HG02678 (cell line): ENCODE data around the gene PPM1L.
"Not testable (repeated sequence)": the region's sequence is repeated elsewhere in the genome, so short reads cannot be mapped to it uniquely, and the experiment has no call there.

Source experiments
- ATAC-seq: cut with Tn5 transposase; IDR thresholded peaks from one replicate; pipeline ENCODE4 v1.9.1; 2021; ENCODE audit warnings: mild to moderate bottlenecking, moderate library complexity; ENCODE audit not compliant: unreplicated experiment

PPM1L gene

GRCh38 chr3:160973067-160973809, 217.2 kb downstream of the PPM1L start:
- no peak for ATAC-seq

DNA sequence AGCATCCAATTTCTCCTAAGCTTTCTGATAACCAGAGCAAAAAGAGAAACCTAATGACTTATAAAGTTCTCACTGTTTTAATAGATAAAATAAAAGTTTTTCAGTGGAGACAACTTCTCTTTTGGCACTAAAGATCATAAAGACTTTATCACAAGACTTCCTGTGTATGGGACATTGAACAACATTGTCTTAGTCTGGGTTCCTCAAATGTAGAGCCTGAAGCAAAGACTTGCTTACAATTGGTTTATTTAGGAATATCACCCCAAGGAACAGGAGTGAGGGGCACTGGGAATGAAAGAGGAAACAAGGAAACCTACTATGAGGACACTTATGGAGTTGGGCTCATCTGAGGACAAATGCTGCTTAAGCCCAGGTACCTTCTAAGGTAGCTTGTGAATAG, 221.7 kb downstream of the PPM1L start:
- ATAC-seq: no peak

- ATAC-seq: peak; percentile 72
Measured at GRCh38 chr3:160980740-160981139, 224.7 kb downstream of the PPM1L start.

GRCh38 chr3:160981217-160981938, 225.3 kb downstream of the PPM1L start:
- peak; percentile 89 for ATAC-seq

DNA sequence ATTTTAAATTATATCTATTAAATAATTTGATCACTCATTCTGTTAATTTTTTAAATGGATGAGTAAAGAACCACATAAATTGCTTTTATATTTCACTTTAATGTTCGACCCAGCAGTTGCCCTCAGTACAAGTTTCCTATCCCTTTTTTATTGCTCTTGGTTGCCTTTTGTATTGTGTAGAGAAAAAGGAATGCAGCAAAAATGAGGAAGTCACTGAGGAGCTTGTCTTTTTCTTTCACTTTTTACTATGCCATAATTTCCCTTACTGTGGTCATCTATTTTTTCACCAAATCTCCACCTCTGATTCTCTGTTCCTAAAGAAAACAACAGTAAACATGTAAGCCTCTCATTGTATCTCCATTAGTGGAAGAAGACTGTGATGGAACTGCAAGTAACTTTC, 226.5 kb downstream of the PPM1L start:
- no peak for ATAC-seq

DNA sequence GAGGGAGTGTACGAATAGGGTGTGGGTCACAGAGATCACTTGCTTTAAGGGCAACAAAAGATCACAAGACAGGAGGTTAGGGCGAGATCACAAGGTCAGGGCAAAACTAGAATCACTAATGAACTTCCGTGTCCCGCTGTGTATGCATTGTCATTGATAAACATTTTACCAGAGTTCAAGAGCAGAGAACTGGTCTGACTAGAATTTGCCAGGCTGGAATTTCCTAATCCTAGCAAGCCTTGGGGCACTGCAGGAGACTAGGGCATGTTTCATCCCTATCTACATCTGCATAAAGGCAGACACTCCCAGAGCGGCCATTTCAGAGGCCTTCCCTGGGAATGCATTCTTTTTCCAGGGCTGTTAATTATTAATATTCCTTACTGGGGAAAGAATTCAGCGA, 227.9 kb downstream of the PPM1L start:
- ATAC-seq: not testable (repeated sequence)

DNA sequence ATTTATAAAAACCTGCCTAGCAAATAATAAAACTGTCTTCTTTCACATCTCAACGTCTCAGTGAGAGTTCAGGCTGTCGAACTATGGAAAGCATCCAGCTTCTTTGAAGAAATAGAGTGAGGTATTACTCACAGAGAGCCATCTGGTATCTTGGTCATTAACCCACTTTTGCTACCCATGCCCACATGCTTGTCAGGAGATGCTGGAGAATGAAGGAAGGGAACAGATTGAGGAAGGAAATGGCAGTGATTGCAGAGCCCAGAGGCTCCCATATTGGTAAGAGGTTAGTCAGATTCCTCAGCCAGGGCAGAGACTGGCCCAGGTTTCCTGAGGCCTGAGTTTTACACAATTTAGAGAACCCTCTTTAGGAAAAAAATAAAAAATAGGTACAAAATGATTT, 230.0 kb downstream of the PPM1L start:
- no peak for ATAC-seq

- no peak for ATAC-seq
Measured at GRCh38 chr3:160987982-160988964, 232.2 kb downstream of the PPM1L start.

DNA sequence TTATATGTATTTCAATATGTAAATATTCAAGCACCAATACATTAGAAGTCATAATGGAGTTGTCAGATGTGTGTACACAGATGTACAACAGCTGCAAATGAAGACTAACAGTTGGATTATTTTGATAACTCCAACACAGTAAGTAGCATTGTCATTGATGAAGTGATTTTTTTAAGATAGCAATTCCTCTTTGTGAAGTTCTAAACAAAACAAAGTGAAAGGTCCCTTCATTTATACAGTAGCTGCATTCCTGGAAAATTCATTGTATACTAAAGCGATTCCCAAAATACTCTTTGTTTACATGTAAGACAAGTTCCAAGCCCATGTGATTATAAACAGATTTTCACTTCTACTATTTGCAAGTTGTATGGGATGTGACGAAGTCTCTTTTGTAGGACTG, 234.4 kb downstream of the PPM1L start:
- ATAC-seq: no peak

GRCh38 chr3:160992712-160993111, 236.7 kb downstream of the PPM1L start:
- ATAC-seq: no peak

- no peak for ATAC-seq
Measured at GRCh38 chr3:160996811-160997210, 240.8 kb downstream of the PPM1L start.

DNA sequence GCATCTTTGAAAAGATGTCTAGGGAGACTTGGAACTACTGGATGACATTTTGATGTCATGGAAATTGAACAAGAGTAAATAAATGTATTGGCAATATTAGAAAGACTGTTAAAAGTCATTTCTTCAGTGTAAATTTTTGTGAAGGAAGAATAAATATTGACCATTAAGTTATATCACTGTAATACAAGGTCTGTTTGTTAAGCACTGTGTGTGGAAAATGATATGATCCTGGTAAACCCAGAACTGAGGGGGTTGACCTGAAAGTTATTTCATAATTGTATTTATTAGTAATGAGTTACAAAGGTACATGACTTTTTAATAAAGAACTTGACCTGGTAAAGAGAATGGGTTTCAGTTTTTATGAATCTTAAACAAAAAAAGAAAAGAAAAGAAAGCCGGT, 242.6 kb downstream of the PPM1L start:
- ATAC-seq: no peak

- ATAC-seq: no peak
Measured at GRCh38 chr3:160999274-160999673, 243.2 kb downstream of the PPM1L start.

GRCh38 chr3:161008086-161008485, 252.1 kb downstream of the PPM1L start:
- no peak for ATAC-seq

DNA sequence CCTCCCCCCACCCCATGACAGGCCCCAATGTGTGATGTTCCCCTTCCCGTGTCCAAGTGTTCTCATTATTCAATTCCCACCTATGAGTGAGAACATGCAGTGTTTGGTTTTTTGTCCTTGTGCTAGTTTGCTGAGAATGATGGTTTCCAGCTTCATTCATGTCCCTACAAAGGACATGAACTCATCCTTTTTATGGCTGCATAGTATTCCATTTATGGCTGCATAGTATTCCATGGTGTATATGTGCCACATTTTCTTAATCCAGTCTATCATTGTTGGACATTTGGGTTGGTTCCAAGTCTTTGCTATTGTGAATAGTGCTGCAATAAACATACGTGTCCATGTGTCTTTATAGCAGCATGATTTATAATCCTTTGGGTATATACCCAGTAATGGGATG, 254.1 kb downstream of the PPM1L start:
- not testable (repeated sequence) for ATAC-seq

DNA sequence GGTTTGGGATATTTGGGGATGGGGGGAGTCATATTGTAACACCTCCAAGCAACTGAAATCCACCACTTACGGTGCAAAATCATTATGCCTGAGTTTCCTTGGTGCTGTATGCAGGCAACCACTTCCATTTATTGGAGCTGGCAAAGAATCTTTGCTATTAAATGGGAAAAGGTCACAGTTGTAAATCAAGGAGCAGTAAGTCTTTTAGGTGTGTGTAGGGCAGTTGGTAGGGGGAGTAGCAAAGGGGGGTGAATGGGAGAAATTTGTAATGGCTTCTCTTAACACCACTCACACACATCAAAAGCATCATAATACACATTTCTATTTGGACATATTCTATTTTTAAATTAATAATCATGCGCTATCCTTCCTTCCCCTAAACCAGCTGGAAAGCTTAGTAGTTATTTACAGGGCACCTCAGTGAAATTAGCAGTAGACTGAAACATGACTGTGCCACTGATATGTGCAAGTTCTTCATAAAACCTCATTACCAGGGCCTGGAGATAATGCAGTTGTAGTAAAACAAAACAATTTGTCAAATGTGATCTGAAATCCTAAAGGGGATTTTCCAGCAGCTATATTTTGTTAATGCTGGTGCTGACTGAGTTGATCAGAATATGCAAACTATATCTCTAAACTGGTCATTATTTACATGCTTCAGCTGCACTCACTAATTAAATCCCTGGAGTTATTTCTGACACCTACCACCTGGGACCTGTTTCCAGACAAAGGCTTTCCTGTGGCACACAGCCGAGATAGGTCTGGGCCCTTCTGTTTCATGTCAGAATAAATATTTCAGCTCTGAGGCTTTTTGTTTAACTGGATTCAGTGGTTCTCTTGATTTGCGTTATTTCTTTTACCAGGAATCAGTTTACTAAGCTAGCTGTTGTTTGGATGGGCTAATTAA, 259.1 kb downstream of the PPM1L start:
- no peak for ATAC-seq

DNA sequence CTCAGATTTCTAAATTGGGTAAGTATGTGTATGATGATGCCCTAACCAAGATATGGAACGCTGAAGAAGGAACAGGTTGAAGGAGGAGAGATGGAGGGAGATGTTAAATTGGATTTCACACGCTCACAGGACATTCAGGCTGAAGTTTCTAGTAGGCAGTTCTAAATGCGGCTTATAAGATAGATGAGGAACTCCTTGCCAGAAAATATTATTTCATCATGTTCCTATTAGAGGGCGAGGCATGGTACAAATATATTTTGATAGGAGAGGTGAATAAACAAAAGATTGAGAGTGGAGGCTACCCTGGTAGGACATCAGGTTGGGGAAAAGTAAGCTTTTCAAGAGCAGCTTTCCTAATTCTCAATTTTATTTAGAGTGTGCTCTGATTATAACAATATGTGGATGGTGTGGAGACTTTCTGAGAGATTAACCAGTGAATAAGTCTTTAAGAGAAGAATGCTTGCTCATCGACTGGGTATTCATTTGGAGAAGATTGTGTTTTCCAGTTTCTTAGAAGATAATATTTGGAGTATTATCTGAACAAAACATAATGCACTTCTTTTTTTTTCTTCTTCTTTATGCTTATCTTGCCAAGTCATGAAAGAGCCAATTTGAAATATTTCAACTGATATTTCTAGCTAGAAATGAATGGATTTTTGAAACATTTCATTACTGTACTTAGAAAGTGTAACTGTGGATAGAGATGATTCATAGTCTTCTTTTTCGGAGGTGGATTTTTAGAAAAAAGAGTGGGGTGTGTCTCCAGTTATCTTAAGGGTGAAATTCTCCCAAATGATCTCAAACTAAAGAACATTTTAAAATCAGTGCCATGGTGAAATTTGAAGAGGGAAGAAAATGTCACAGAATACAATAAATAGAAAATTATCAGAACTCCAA, 260.6 kb downstream of the PPM1L start:
- no peak for ATAC-seq

GRCh38 chr3:161017971-161018370, 261.9 kb downstream of the PPM1L start:
- no peak for ATAC-seq

DNA sequence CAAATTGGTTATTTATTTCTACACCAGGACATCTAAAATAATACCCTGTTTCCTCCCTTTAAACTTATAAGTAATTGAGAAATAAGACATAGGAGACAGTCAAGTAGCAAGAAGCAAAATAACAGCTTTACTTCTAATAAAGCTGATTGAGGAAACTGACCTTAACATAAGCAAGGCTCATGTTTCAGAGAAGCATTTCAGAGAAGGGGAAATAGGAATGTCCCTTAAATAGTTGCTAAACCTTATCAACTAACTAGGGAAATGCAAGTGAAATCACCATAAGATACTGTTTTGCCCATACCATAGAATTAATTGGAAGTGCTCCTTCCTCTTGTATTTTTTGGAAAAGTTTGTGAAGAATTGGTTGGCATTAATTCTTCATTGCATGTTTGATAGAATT, 264.2 kb downstream of the PPM1L start:
- no peak for ATAC-seq
